Measurements from ENCODE around the gene PP2D1.

Gene PP2D1

DNA sequence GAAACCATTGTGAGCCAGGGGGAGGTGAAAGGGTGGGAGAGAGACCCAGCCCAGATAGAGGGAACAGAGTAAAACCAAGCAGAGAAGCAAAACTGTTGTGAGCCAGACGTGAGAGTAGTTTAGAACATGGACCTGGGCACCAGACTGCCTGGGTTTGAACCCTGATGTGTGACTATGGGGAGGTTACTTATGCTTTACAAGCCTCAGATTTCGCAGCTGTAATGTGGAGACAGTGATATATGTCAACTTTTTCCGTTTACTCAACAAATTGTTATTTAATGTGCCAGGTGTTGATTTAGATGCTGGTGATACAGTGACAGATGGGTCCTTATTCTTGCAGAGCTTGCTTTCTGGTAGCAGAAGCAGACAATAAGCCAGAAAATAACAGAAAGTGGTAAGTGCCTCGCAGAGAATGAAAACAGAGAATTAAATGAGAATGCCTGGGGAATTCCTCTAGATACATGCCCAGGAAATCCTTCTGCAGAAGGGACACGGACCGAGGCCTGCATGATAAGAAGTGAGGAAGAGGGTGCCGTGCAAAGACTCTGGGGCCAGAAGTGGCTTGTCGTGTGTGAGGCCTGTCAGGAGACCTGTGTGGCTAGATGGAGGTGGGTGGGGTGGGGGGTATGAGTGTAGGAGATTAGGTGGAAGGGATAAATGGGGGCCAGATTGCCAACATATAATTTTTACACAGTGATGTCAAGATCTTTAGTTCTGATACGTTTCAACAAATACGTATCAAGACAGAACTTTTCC is 43.1 kb upstream of the PP2D1 start:
- no peak for DNase-seq (ENCODE audit: low spot score)

DNA sequence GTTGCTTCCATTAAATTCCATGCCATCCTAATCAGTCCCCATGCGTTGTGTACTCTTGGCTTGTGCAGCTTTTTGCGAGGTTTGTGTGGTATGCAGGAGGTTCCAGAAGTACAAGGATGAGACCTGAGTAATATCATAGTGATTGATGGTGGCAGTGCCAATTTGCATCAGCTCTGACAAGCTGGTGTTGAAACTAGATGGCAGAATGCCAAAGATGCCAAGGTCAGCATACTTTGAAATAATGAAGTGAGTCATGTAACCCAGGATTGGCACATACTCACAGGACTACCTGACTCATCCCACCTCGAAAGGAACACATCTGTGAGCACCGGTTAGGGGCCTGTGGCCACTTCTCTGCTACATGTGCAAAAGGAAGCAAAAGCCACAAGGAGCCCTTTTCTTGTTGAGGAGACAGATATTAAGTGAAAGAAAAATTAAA is 42.5 kb upstream of the PP2D1 start:
- TF ChIP-seq, protein P1, sequence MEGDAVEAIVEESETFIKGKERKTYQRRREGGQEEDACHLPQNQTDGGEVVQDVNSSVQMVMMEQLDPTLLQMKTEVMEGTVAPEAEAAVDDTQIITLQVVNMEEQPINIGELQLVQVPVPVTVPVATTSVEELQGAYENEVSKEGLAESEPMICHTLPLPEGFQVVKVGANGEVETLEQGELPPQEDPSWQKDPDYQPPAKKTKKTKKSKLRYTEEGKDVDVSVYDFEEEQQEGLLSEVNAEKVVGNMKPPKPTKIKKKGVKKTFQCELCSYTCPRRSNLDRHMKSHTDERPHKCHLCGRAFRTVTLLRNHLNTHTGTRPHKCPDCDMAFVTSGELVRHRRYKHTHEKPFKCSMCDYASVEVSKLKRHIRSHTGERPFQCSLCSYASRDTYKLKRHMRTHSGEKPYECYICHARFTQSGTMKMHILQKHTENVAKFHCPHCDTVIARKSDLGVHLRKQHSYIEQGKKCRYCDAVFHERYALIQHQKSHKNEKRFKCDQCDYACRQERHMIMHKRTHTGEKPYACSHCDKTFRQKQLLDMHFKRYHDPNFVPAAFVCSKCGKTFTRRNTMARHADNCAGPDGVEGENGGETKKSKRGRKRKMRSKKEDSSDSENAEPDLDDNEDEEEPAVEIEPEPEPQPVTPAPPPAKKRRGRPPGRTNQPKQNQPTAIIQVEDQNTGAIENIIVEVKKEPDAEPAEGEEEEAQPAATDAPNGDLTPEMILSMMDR (IDR thresholded peaks at IDR 0.05; ENCODE audit: extremely low read depth, missing control alignments), result no peak
- DNase-seq (ENCODE audit: low spot score), result peak; percentile 21

More for the DNA sequence above, 43.1 kb upstream of the PP2D1 start:
- TF ChIP-seq, protein P1 (IDR thresholded peaks at IDR 0.05; ENCODE audit: extremely low read depth, missing control alignments), result no peak

DNA sequence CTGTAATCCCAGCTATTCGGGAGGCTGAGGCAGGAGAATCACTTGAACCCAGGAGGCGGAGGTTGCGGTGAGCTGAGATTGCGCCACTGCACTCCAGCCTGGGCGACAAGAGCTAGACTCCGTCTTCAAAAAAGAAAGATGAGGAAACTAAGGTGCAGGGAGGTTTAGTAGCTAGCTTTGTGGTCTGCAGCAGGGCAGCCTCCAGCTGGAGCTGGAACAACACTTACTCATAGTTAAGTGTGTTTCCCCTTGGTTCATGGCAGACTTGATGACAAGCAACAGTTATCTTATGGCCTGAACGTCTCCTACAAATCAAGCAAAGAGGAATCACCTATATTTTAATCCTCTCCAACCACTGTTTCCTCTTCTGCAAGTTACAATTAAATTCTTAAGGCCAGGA is 40.8 kb upstream of the PP2D1 start:
- TF ChIP-seq, protein P1 (IDR thresholded peaks at IDR 0.05; ENCODE audit: extremely low read depth, missing control alignments), result no peak
- no peak for DNase-seq (ENCODE audit: low spot score)

DNA sequence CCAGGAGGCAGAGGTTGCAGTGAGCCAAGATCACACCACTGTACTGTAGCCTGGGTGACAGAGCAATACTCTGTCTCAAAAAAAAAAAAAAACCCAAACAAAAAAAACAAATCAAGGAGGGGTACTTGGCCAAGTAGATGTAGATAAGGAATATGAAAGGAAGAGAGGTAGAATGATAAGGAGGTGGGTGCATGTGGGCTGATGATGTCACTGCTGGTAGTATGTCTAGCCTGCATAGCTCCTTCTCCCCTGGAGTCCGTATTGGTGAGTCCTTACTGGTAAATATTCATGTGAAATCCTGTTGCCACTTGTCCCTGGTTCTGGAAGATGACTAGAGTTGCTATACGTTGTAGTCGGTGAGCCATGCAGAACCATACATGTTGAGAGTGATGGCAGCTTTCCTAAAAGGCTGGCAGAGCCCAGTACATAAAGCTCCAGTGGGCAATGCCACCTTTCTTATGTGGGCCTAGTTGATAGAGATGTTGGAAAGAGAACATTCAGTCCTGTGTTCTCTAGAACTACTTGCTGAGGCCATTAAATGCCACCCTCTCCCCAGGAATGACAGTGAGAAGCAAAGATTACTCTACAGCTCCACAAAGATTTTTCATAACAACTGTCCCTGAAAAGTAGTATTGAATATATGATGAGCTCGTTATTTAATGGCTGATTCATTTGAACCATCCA is 39.2 kb upstream of the PP2D1 start:
- TF ChIP-seq, protein P1 (IDR thresholded peaks at IDR 0.05; ENCODE audit: extremely low read depth, missing control alignments), result no peak
- no peak for DNase-seq (ENCODE audit: low spot score)

DNA sequence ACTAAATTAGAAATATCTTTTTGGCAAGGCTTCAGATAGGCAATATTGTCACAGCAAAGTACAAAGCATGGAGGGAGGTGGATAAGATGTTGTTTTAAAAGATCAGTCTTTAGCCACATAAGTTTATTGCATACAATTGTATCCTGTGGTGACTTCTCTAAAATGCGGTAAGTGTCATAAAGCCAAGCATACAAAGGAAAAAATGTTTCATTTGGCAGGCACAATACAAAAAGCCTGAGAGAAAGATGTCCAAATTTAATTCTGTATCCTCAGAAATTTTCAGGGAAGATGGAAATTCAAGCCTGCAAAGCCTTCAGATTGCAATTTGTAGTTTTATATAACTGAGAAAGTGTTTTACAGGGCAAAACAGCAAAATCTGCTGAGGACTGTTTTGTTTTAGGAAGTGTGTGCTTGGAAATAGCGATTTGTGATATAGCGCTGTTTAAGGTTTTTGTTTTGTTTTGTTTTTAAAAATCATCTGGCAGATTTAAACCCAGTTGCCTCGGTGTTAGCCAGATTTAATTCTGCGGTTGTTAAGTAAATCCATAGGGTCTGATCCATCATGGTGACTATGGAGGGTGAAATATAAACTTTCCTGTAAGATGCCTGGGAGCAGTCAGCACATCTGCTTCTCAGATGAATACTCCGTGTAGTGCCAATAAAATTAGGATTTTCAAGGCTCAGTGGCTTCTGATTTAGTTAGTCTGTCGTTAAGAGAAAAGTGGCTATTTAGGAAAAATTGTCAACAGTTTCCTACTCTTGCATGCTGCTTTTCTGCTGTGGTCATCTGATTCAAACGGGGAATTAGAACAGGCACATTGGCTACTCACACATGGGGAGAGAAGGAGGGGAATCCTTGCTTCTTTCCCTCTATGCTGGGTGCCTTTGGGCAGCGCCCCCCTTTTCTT is 36.2 kb upstream of the PP2D1 start:
- TF ChIP-seq, protein P1 (IDR thresholded peaks at IDR 0.05; ENCODE audit: extremely low read depth, missing control alignments), result no peak
- DNase-seq (ENCODE audit: low spot score), result no peak

DNA sequence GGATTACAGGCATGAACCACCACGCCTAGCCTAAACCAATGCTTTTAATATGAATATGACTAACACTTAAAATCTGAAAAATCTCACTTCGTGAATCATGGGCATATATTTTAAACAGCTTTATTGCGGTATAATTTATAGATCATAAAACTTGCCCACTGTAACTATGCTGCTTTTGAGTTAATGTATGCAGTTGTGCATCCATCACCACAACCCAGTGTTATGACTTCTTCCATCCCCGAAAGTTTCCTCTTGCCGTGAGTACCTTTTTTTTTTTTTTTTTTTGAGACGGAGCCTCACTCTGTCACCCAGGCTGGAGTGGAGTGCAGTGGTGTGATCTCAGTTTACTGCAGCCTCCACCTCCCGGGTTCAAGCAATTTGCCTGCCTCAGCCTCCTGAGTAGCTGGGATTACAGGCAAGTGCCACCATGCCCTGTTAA is 35.3 kb upstream of the PP2D1 start:
- no peak for DNase-seq (ENCODE audit: low spot score)
- TF ChIP-seq, protein P1 (IDR thresholded peaks at IDR 0.05; ENCODE audit: extremely low read depth, missing control alignments), result no peak

Data from GM20000 (cell line).